Measurements from ENCODE around the gene RBM20.

Gene RBM20

DNA sequence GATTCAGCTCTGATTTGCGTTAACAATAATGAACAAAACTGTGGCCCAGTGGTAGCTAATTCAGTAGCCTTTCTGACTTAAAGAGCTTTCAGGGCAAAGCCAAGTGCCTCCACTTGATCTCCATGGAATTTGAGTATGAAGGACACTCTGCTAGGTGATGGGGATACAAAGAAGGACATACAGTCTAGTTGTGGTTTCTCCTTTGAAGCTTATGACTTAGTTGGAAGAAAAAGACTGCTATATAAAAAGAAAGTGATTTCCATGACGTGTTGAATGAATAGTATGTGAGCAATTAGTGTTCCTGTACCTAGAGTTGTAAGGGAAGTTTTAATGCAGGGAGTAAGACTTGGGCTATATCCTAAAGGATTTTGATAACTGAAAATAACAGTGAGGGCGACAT lies 235.9 kb downstream of the RBM20 start:
- no peak for DNase-seq

DNA sequence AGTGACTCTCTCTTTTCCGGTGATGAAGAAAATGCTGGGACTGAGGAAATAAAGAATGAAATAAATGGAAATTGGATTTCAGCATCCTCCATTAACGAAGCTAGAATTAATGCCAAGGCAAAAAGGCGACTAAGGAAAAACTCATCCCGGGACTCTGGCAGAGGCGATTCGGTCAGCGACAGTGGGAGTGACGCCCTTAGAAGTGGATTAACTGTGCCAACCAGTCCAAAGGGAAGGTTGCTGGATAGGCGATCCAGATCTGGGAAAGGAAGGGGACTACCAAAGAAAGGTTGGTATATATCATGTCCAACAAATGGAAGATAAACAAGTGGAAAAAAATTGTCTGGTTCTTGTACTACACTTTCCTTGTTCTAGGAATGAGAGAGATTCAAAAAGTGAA lies 237.1 kb downstream of the RBM20 start:
- DNase-seq, result no peak

DNA sequence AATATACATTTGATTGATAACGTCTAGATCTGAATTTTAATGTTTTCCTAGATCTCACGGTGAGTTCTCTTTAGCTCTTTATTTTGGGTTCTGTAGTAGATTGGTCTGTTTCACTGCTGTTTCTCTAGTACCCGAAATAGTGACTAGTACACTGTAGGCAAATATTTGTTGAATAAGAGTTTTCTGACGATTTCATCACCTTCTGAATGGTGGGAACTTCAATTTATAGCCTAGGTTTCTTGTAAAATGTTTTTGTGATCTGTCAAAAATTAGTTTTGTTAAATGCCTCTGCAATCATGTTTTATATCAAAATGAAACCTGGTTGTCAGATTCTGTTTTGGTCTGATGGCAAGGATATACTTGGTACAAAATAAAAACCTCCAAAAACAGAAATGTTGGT lies 237.8 kb downstream of the RBM20 start:
- no peak for DNase-seq

DNA sequence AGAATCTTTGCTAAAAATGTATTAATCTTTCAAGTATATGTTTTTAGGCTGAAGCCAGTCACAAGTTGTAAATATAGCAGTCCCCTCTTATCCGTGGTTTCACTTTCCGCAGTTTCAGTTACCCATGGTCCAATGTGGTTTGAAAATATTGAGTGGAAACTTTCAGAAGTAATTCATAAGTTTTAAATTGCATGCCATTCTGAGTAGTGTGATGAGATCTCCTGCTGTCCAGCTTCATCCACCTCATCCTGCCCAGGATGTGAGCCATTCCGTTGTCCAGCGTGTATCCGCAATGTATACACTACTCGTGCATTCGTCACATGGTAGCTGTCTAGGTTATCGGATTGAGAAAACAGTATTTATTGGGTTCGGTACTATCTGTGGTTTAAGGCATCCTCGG lies 239.8 kb downstream of the RBM20 start:
- no peak for DNase-seq

DNA sequence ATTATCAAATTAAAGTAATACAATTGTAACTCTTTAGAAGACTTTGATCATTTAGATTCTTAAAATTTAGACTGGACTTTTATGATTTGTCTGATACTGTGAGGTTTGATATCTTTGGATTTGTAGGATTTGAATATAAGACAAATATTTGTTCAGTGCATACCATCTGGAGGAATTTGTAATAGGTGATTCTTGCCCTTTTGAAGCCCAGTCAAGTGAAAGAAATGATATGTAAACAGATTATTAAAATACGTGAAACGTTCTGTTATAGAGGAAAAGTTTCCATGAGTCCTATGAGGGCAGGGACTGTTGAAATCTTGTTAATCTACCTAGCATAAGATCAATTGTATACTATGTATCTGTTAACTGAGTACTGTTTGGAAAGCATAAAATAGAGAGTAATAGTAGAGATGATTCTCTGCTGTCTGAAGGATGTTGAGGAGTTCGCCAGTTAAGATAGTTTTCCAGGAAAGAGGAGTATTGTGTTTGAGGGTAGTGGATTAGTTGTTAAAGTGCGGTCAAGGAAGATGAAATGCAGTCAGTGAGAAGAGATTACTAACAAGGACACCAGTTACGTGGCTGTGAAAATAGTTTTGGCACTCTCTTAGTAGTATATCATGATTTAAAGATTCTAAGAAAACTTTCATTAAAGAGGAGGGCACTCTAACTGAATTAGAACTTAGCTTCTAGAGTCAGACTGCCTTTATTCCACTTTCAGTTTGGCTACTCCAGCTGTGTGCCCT lies 242.0 kb downstream of the RBM20 start:
- no peak for DNase-seq

DNA sequence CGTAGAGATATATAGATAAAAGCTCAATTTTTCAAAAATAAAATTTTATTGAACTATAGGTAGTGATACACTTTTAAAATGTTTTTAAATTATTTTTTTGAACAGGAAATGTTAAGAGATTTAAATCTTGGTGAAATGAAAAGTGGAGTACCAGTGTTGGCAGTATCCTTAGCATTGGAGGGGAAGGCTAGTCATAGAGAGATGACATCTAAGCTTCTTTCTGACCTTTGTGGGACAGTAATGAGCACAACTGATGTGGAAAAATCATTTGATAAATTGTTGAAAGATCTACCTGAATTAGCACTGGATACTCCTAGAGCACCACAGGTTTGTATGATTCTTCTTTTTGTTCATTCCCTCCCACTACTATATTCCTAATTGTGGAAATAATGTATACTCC lies 243.4 kb downstream of the RBM20 start:
- DNase-seq, result no peak

Measured in activated CD8-positive, alpha-beta memory T cell treated with anti-CD3 and anti-CD28 coated beads, Interleukin-2, amount 50 U/mL, for 48 hours (primary cell).